Hepatocyte (in vitro differentiated cells): ENCODE measurements around the gene PITX3. TPM values are rescaled to one million over a fixed set of nuclear protein-coding genes. Genes with fewer than 3 reads are reported as not detected.

ENCODE experiments used
- DNase-seq: peaks from one replicate; pipeline ENCODE4 v3.0.0-alpha.2; 2016; ENCODE audit warnings: low spot score
- H2AFZ ChIP-seq: fragments of 200-600 bp; sonication (generic); 2 replicates; pipeline ENCODE4 v1.6.0; 2016; ENCODE audit warnings: antibody characterized with exemption, mild to moderate bottlenecking
- H3K27ac ChIP-seq: fragments of 200-600 bp; sonication (generic); 2 replicates; pipeline ENCODE4 v1.5.1; 2016; ENCODE audit warnings: mild to moderate bottlenecking
- H3K27me3 ChIP-seq: fragments of 200-600 bp; sonication (generic); 2 replicates; pipeline ENCODE4 v1.6.1; 2016
- H3K36me3 ChIP-seq: fragments of 200-600 bp; sonication (generic); replicated peaks from 2 replicates; pipeline ENCODE4 v1.5.1; 2016; ENCODE audit warnings: low read depth; ENCODE audit not compliant: insufficient read depth
- H3K4me1 ChIP-seq: fragments of 200-600 bp; sonication (generic); 2 replicates; pipeline ENCODE4 v1.5.1; 2016; ENCODE audit warnings: mild to moderate bottlenecking, moderate library complexity; ENCODE audit not compliant: insufficient read depth
- H3K4me2 ChIP-seq: fragments of 200-600 bp; sonication (generic); 2 replicates; pipeline ENCODE4 v1.6.0; 2016
- H3K4me3 ChIP-seq: fragments of 200-600 bp; sonication (generic); 2 replicates; pipeline ENCODE4 v1.5.1; 2016; ENCODE audit warnings: mild to moderate bottlenecking
- H3K79me2 ChIP-seq: fragments of 200-600 bp; sonication (generic); 2 replicates; pipeline ENCODE4 v1.6.0; 2017; ENCODE audit warnings: mild to moderate bottlenecking
- H3K9me2 ChIP-seq: fragments of 200-600 bp; sonication (generic); replicated peaks from 2 replicates; pipeline ENCODE4 v1.6.0; 2017; ENCODE audit warnings: mild to moderate bottlenecking; ENCODE audit not compliant: insufficient read depth
- H3K9me3 ChIP-seq: fragments of 200-600 bp; sonication (generic); 2 replicates; pipeline ENCODE4 v1.5.1; 2016; ENCODE audit warnings: low read depth, mild to moderate bottlenecking
- H4K20me1 ChIP-seq: fragments of 200-600 bp; sonication (generic); 2 replicates; pipeline ENCODE4 v1.6.0; 2016; ENCODE audit warnings: mild to moderate bottlenecking; ENCODE audit not compliant: insufficient read depth, poor library complexity, severe bottlenecking
- CTCF ChIP-seq: fragments of 200-600 bp; sonication (generic); IDR thresholded peaks from 2 replicates; pipeline ENCODE4 v1.5.1; 2016; ENCODE audit warnings: antibody characterized with exemption, mild to moderate bottlenecking; ENCODE audit not compliant: poor library complexity
- EZH2 ChIP-seq: fragments of 200-600 bp; sonication (generic); IDR thresholded peaks from 2 replicates; pipeline ENCODE4 v1.6.1; 2016; ENCODE audit warnings: antibody characterized with exemption, mild to moderate bottlenecking, borderline replicate concordance
- EZH2phosphoT487 ChIP-seq: fragments of 200-600 bp; sonication (generic); IDR thresholded peaks from one replicate; pipeline ENCODE4 v1.6.1; 2018; ENCODE audit warnings: antibody characterized with exemption, mild to moderate bottlenecking, low read depth, moderate library complexity; ENCODE audit not compliant: unreplicated experiment, severe bottlenecking
- WGBS: methylation state at CpG from one replicate; pipeline ENCODE4 v1.1.6; 2016; ENCODE audit warnings: low lambda C conversion rate; ENCODE audit errors: missing lambda C conversion rate; 5-methylcytosine and 5-hydroxymethylcytosine counted together
- polyA plus RNA-seq: library from polyadenylated mRNA; unstranded; fragments of >200 nt; fragmentation: Nextera tagmentation; extraction: Ambion mirVana; gene quantifications from 2 replicates; pipeline ENCODE4 v1.2.1, GENCODE V29; 2016
- total RNA-seq: library from RNA; depleted of rRNA; stranded (reverse); fragments of >200 nt; gene quantifications from 2 replicates; pipeline ENCODE4 v1.2.3, GENCODE V29; 2014

The PITX3 gene
- total and polyA plus RNA-seq, 2 experiments from 2014 or later, result 0.52 TPM; not detected in 1

GRCh38 chr10:102243309-102243708 is 2.0 kb upstream of the PITX3 start:
- Histone ChIP-seq H3K36me3 (no peaks in the 10 kb centered on the region), H2AFZ (no peak overlapping the region), H3K27me3 (peaks cover 29% of the 10 kb centered on the region), H3K79me2 (peaks cover 26% of the 10 kb centered on the region), H3K4me2 (no peak overlapping the region), H3K4me3 (no peak overlapping the region), H3K9me2 (no peaks in the 10 kb centered on the region), H4K20me1 (peaks cover 24% of the 10 kb centered on the region), H3K9me3 (no peaks in the 10 kb centered on the region), H3K4me1 (peaks cover 22% of the 10 kb centered on the region), H3K27ac (no peak overlapping the region)
- DNase-seq, result no peak
- WGBS, result 94% methylated on average over 2 of the region's 2 CpGs
- no peak for TF ChIP-seq CTCF
- TF ChIP-seq EZH2phosphoT487, result no peak
- no peak for TF ChIP-seq EZH2

GRCh38 chr10:102242118-102242485 is 790 bp upstream of the PITX3 start:
- Histone ChIP-seq H3K9me3 (no peaks in the 10 kb centered on the region), H3K4me2 (peak overlapping the region; percentile 93), H3K36me3 (no peaks in the 10 kb centered on the region), H3K27ac (no peak overlapping the region), H3K79me2 (peaks cover 14% of the 10 kb centered on the region), H3K27me3 (peaks cover 38% of the 10 kb centered on the region), H3K4me3 (peak overlapping the region; percentile 43), H3K4me1 (peaks cover 9% of the 10 kb centered on the region), H3K9me2 (no peaks in the 10 kb centered on the region), H2AFZ (peak overlapping the region; percentile 44), H4K20me1 (peaks cover 11% of the 10 kb centered on the region)
- TF ChIP-seq CTCF, result no peak
- no peak for TF ChIP-seq EZH2phosphoT487
- TF ChIP-seq EZH2, result no peak
- DNase-seq, result no peak
- 38% methylated on average over 7 of the region's 7 CpGs for WGBS

GRCh38 chr10:102241032-102241443 is 274 bp downstream of the PITX3 start:
- peaks cover 3% of the 10 kb centered on the region for H3K4me1 ChIP-seq
- no peak overlapping the region for H3K27ac ChIP-seq
- TF ChIP-seq EZH2phosphoT487 (no peak), CTCF (no peak), EZH2 (no peak)
- peak overlapping the region; percentile 43 for H3K4me3 ChIP-seq
- peaks cover under 1% of the 10 kb centered on the region for H4K20me1 ChIP-seq
- peaks cover 47% of the 10 kb centered on the region for H3K27me3 ChIP-seq
- no peaks in the 10 kb centered on the region for H3K9me2 ChIP-seq
- no peaks in the 10 kb centered on the region for H3K36me3 ChIP-seq
- H3K79me2 ChIP-seq, result peaks cover 4% of the 10 kb centered on the region
- peak overlapping the region; percentile 93 for H3K4me2 ChIP-seq
- WGBS, result under 1% methylated on average over 19 of the region's 20 CpGs
- H2AFZ ChIP-seq, result peak overlapping the region; percentile 56
- no peak for DNase-seq
- H3K9me3 ChIP-seq, result no peaks in the 10 kb centered on the region
